H1 (cell line): ENCODE data around the gene NSL1. TPM values are rescaled to one million over a fixed set of nuclear protein-coding genes. Genes with fewer than 3 reads are reported as not detected.

Experiments
- CTCF ChIA-PET: fragments of 300-600 bp; sonication (Branson Sonifier 250); formaldehyde crosslinking; loops from one replicate; lab custom pipeline; 2021; ENCODE audit not compliant: partially characterized antibody; lab: Charles Lee
- POLR2A ChIA-PET: fragments of 300-600 bp; sonication (Branson Sonifier 250); formaldehyde crosslinking; loops from one replicate; lab custom pipeline; 2021; ENCODE audit warnings: inconsistent platforms; ENCODE audit not compliant: partially characterized antibody; lab: Charles Lee
- DNase-seq, 2 experiments: peaks; one replicate each; pipeline versions ENCODE4 v3.0.0 to v3.0.0-alpha.2; 2010 to 2022; ENCODE audit warnings: low spot score in 2 of 2, low read depth in 1 of 2, mixed read lengths in 1 of 2
- FAIRE-seq: peaks from 2 replicates; lab custom pipeline; 2011; peaks lifted over from hg19 to GRCh38; lab: Jason Lieb, UNC
- H2AFZ ChIP-seq: 2 replicates; pipeline ENCODE4 v1.8.1; 2012; ENCODE audit warnings: low read length, inconsistent platforms
- H2AK5ac ChIP-seq: 2 replicates; pipeline ENCODE4 v1.6.1; 2013; ENCODE audit warnings: low read depth, low read length
- H2BK120ac ChIP-seq: replicated peaks from 2 replicates; pipeline ENCODE3; 2013; ENCODE audit warnings: low read depth, low read length, inconsistent platforms
- H2BK12ac ChIP-seq: 2 replicates; pipeline ENCODE4 v1.6.1; 2013; ENCODE audit warnings: low read depth, low read length
- H2BK15ac ChIP-seq: 2 replicates; pipeline ENCODE4 v1.6.1; 2013; ENCODE audit warnings: low read length
- H2BK20ac ChIP-seq: 2 replicates; pipeline ENCODE4 v1.6.1; 2013; ENCODE audit warnings: low read length
- H2BK5ac ChIP-seq: 2 replicates; pipeline ENCODE4 v1.6.1; 2013; ENCODE audit warnings: low read depth, low read length
- H3K14ac ChIP-seq: 2 replicates; pipeline ENCODE4 v1.6.1; 2013; ENCODE audit warnings: inconsistent platforms; ENCODE audit not compliant: insufficient read length
- H3K18ac ChIP-seq: 2 replicates; pipeline ENCODE4 v1.6.1; 2013; ENCODE audit warnings: low read length; ENCODE audit errors: extremely low read depth
- H3K23ac ChIP-seq: 2 replicates; pipeline ENCODE4 v1.6.1; 2013; ENCODE audit warnings: inconsistent platforms; ENCODE audit not compliant: insufficient read length
- H3K23me2 ChIP-seq: 2 replicates; pipeline ENCODE4 v1.6.1; 2013; ENCODE audit warnings: low read depth, low read length
- H3K27ac ChIP-seq: 2 replicates; pipeline ENCODE4 v1.6.1; 2011; ENCODE audit warnings: low read depth, low read length, inconsistent platforms
- H3K27me3 ChIP-seq, 4 experiments: replicated peaks in 1 of 4; 1 replicate in 1 of 4; 2 replicates in 3 of 4; pipeline versions ENCODE4 v1.6.1 to v1.8.1; 2011 to 2013; ENCODE audit warnings: low read length in 3 of 4, mild to moderate bottlenecking in 3 of 4, inconsistent platforms in 2 of 4, mixed read lengths in 2 of 4, moderate library complexity in 1 of 4; ENCODE audit not compliant: control insufficient read depth in 3 of 4, insufficient read depth in 3 of 4; ENCODE audit errors: extremely low read depth in 1 of 4
- H3K36me3 ChIP-seq, 4 experiments: 2 replicates each; pipeline versions ENCODE4 v1.6.1 to v1.8.1; 2011 to 2013; ENCODE audit warnings: mild to moderate bottlenecking in 4 of 4, low read length in 3 of 4, moderate library complexity in 2 of 4, control low read depth in 1 of 4, inconsistent platforms in 1 of 4; ENCODE audit not compliant: insufficient read depth in 4 of 4, control insufficient read depth in 2 of 4
- H3K4ac ChIP-seq: replicated peaks from 2 replicates; pipeline ENCODE3; 2013; ENCODE audit warnings: low read length, low read depth, mixed read lengths, inconsistent platforms; ENCODE audit not compliant: insufficient read length
- H3K4me1 ChIP-seq, 4 experiments: replicated peaks in 1 of 4; 1 replicate in 1 of 4; 2 replicates in 3 of 4; pipeline versions ENCODE4 v1.6.1 to v1.8.1; 2011 to 2013; ENCODE audit warnings: low read length in 3 of 4, inconsistent platforms in 2 of 4, mixed read lengths in 1 of 4; ENCODE audit not compliant: insufficient read depth in 4 of 4, control insufficient read depth in 3 of 4
- H3K4me2 ChIP-seq, 2 experiments: 2 replicates each; pipeline versions ENCODE4 v1.6.1 to v1.8.1; 2011 to 2013; ENCODE audit warnings: low read depth in 2 of 2, low read length in 2 of 2, control low read depth in 1 of 2, inconsistent platforms in 1 of 2, mild to moderate bottlenecking in 1 of 2; ENCODE audit not compliant: insufficient read depth in 1 of 2
- H3K4me3 ChIP-seq, 4 experiments: fragments of 200-600, 300-600 bp in 1 of 4; sonication (generic), shearing (Covaris generic), sonication (Bioruptor Twin) in 1 of 4; 2 replicates each; pipeline versions ENCODE4 v1.5.1 to v1.8.1; 2011 to 2016; ENCODE audit warnings: low read length in 4 of 4, low read depth in 3 of 4, control low read depth in 2 of 4, inconsistent platforms in 2 of 4, mild to moderate bottlenecking in 2 of 4, mixed read lengths in 1 of 4, moderate library complexity in 1 of 4; ENCODE audit not compliant: insufficient read depth in 2 of 4; ENCODE audit errors: extremely low read depth in 1 of 4
- H3K56ac ChIP-seq: replicated peaks from 2 replicates; pipeline ENCODE3; 2013; ENCODE audit warnings: low read depth, mild to moderate bottlenecking, mixed read lengths, low read length, inconsistent platforms; ENCODE audit not compliant: insufficient read length
- H3K79me1 ChIP-seq: 2 replicates; pipeline ENCODE4 v1.6.1; 2013; ENCODE audit warnings: low read depth, low read length, control low read depth
- H3K79me2 ChIP-seq, 2 experiments: 2 replicates each; pipeline versions ENCODE4 v1.6.1 to v1.8.1; 2012 to 2013; ENCODE audit warnings: low read length in 2 of 2, mild to moderate bottlenecking in 2 of 2, inconsistent platforms in 1 of 2; ENCODE audit not compliant: insufficient read depth in 2 of 2, control insufficient read depth in 1 of 2
- H3K9ac ChIP-seq, 4 experiments: replicated peaks in 1 of 4; 1 replicate in 1 of 4; 2 replicates in 3 of 4; pipeline versions ENCODE4 v1.6.1 to v1.8.1; 2011 to 2013; ENCODE audit warnings: low read depth in 3 of 4, low read length in 3 of 4, control low read depth in 2 of 4, mild to moderate bottlenecking in 2 of 4, moderate library complexity in 2 of 4, inconsistent platforms in 1 of 4; ENCODE audit errors: extremely low read depth in 1 of 4
- H3K9me3 ChIP-seq, 2 experiments: 2 replicates each; pipeline versions ENCODE4 v1.6.1 to v1.8.1; 2012 to 2013; ENCODE audit warnings: mild to moderate bottlenecking in 2 of 2, moderate library complexity in 2 of 2, control low read depth in 1 of 2, inconsistent platforms in 1 of 2, low read depth in 1 of 2, low read length in 1 of 2, mixed read lengths in 1 of 2; ENCODE audit not compliant: insufficient read depth in 2 of 2
- H4K20me1 ChIP-seq, 2 experiments: replicated peaks in 1 of 2; 2 replicates each; pipeline versions ENCODE3 to v1.8.1; 2011 to 2013; ENCODE audit warnings: inconsistent platforms in 2 of 2, low read length in 2 of 2, mild to moderate bottlenecking in 1 of 2; ENCODE audit not compliant: insufficient read depth in 2 of 2, control insufficient read depth in 1 of 2
- H4K5ac ChIP-seq: 2 replicates; pipeline ENCODE4 v1.6.1; 2013; ENCODE audit warnings: low read length, low read depth, mixed read lengths, inconsistent platforms; ENCODE audit not compliant: insufficient read length
- H4K8ac ChIP-seq: 2 replicates; pipeline ENCODE4 v1.8.0; 2013; ENCODE audit warnings: mild to moderate bottlenecking, moderate library complexity, low read length, inconsistent platforms; ENCODE audit not compliant: insufficient read depth; ENCODE audit errors: extremely low read depth
- H4K91ac ChIP-seq: replicated peaks from 2 replicates; pipeline ENCODE3; 2013; ENCODE audit warnings: low read length, mixed read lengths, inconsistent platforms; ENCODE audit not compliant: insufficient read length
- CTBP2 ChIP-seq: IDR thresholded peaks from 2 replicates; pipeline ENCODE4 v1.7.0; 2011; ENCODE audit warnings: borderline replicate concordance, mild to moderate bottlenecking, moderate library complexity, mixed read lengths, low read length; ENCODE audit not compliant: insufficient read depth, insufficient read length
- PHF8 ChIP-seq: fragments of 200-600 bp; sonication (generic); conservative IDR thresholded peaks from 2 replicates; pipeline ENCODE4 v1.7.1; 2012; ENCODE audit warnings: low read depth, mild to moderate bottlenecking, inconsistent platforms, low read length, moderate library complexity
- POLR2A ChIP-seq, 2 experiments: IDR thresholded peaks; 1 replicate in 1 of 2; 2 replicates in 1 of 2; pipeline ENCODE4 v1.6.1; 2011; ENCODE audit warnings: low read depth in 2 of 2, low read length in 2 of 2, mild to moderate bottlenecking in 2 of 2; ENCODE audit errors: control extremely low read depth in 1 of 2
- RXRA ChIP-seq: IDR thresholded peaks from 2 replicates; pipeline ENCODE4 v1.6.1; 2011; ENCODE audit warnings: low read depth, mild to moderate bottlenecking, low read length, moderate library complexity; ENCODE audit not compliant: insufficient read depth
- WGBS, 2 experiments: shearing (Covaris generic) in 1 of 2; methylation state at CpG; one replicate each; pipeline versions ENCODE4 v1.1.6 to v1.1.7; 2013 to 2015; ENCODE audit warnings: low lambda C conversion rate in 2 of 2, mixed read lengths in 2 of 2, inconsistent platforms in 1 of 2, low coverage in 1 of 2, missing lambda C conversion rate in 1 of 2; ENCODE audit not compliant: insufficient replicate concordance in 2 of 2, insufficient coverage in 1 of 2, insufficient read length in 1 of 2; ENCODE audit errors: extremely low coverage in 1 of 2, missing lambda C conversion rate in 1 of 2; 5-methylcytosine and 5-hydroxymethylcytosine counted together
- long read RNA-seq, 2 experiments: library from RNA in 1 of 2; library from capped mRNA in 1 of 2; stranded (forward); transcript quantifications; one replicate each; pipeline ENCODE4 v2.0.0, GENCODE V29; 2021; ENCODE audit warnings: inconsistent platforms in 1 of 2
- polyA minus RNA-seq, 3 experiments: library from RNA; depleted of rRNA, polyadenylated mRNA; stranded (reverse); fragments of >200 nt; gene quantifications; 1 replicate in 2 of 3; 2 replicates in 1 of 3; pipeline ENCODE4 v1.2.3, GENCODE V29; 2011
- polyA plus RNA-seq, 7 experiments: library from polyadenylated mRNA; depleted of rRNA in 3 of 7; stranded (reverse) in 5 of 7; unstranded in 2 of 7; fragments of >200 nt in 5 of 7; fragments of 200-250 nt in 2 of 7; gene quantifications; 1 replicate in 5 of 7; 2 replicates in 1 of 7; 4 replicates in 1 of 7; pipeline versions ENCODE4 v1.2.1 to v1.2.3, GENCODE V29; 2011 to 2013; ENCODE audit warnings: missing spikeins in 2 of 7, mixed read lengths in 2 of 7
- total RNA-seq: library from RNA; stranded (reverse); fragmentation: NEBNext Ultra II Directional; extraction: Animal tissue kit (Norgen Biotek cat#: 25700); gene quantifications from 2 replicates; pipeline ENCODE4 v1.2.1, GENCODE V29; 2021
- TF ChIP-seq, protein P1 (sequence below): IDR thresholded peaks from 2 replicates; pipeline ENCODE4 v1.6.1; 2012; ENCODE audit warnings: inconsistent platforms

NSL1 gene, protein sequence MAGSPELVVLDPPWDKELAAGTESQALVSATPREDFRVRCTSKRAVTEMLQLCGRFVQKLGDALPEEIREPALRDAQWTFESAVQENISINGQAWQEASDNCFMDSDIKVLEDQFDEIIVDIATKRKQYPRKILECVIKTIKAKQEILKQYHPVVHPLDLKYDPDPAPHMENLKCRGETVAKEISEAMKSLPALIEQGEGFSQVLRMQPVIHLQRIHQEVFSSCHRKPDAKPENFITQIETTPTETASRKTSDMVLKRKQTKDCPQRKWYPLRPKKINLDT
- total RNA-seq = 48.3 and 51.7 TPM in 2 replicates
- polyA plus RNA-seq (2011; rRNA removed) = 25.4 and 33.8 TPM in 2 replicates
- polyA plus RNA-seq (2011; cell fraction: cytosol; rRNA removed) = 28.9 TPM
- polyA plus RNA-seq (2011; cell fraction: nucleus; rRNA removed) = 22.0 TPM
- 29.9 to 36.1 TPM (median 34.8 TPM) in 4 replicates for polyA plus RNA-seq (2012, experiment 1 of 2)
- 9.6 TPM for polyA plus RNA-seq (2012, experiment 2 of 2)
- polyA plus RNA-seq (2013, experiment 1 of 2) = 30.7 TPM
- polyA plus RNA-seq (2013, experiment 2 of 2) = 32.4 TPM
- polyA minus RNA-seq (2011; rRNA and poly(A)+ RNA removed) = 20.6 and 28.6 TPM in 2 replicates
- polyA minus RNA-seq (2011; cell fraction: cytosol; rRNA and poly(A)+ RNA removed) = 25.8 TPM
- 70.4 TPM for polyA minus RNA-seq (2011; cell fraction: nucleus; rRNA and poly(A)+ RNA removed)
- long read RNA-seq, experiment 1, transcript NSL1-202 (6 exons, 2,317 nt) = major isoform, 28 of 65 reads
- long read RNA-seq, experiment 1, partial matches to known transcripts = 8 of 65 reads
- long read RNA-seq, experiment 1, other reads (novel, unspliced or antisense) = 21 of 65 reads
- long read RNA-seq, experiment 2, transcript NSL1-202 (6 exons, 2,317 nt) = major isoform, 132 of 167 reads
- long read RNA-seq, experiment 2, transcript NSL1-201 (5 exons, 722 nt) = minor isoform, 14 of 167 reads
- long read RNA-seq, experiment 2, partial matches to known transcripts = 2 of 167 reads
- long read RNA-seq, experiment 2, other reads (novel, unspliced or antisense) = 15 of 167 reads

- Histone ChIP-seq H3K56ac (peak within 1 kb of the TSS; percentile 24), H2BK5ac (peak within 1 kb of the TSS; percentile 93), H2BK12ac (peak within 1 kb of the TSS; percentile 60; the same call in 1 of the 2 replicates), H4K91ac (peak within 1 kb of the TSS; percentile 83), H4K5ac (peak within 1 kb of the TSS; percentile 93), H3K23ac (no peak within 1 kb of the TSS), H3K4me1 (peaks cover 0 to 4% (median 0%) of the 10 kb centered on the region in 4 experiments; a peak in 3 of 7 replicates), H2AK5ac (no peak within 1 kb of the TSS), H3K27ac (peak within 1 kb of the TSS; percentile 94), H4K8ac (peak within 1 kb of the TSS; percentile 99), H4K20me1 (no peaks in the 10 kb centered on the region), H3K4ac (no peak within 1 kb of the TSS), H2AFZ (peak within 1 kb of the TSS; percentile 91), H3K79me2 (peaks cover 0 to 37% of the 10 kb centered on the region in 2 experiments; a peak in 2 of 4 replicates), H3K9me3 (no peaks in the 10 kb centered on the region), H3K14ac (no peak within 1 kb of the TSS), H3K36me3 (peaks cover 0 to 9% (median 3%) of the 10 kb centered on the region in 4 experiments; a peak in 4 of 8 replicates), H2BK15ac (no peak within 1 kb of the TSS), H3K18ac (peak within 1 kb of the TSS; percentile 90), H2BK20ac (no peak within 1 kb of the TSS), H3K79me1 (no peaks in the 10 kb centered on the region; the same call in 1 of the 2 replicates), H3K27me3 (no peaks in the 10 kb centered on the region), H3K4me2 (peak within 1 kb of the TSS; percentile 60 to 87), H3K4me3 (peak within 1 kb of the TSS; percentile 77 to 99 (median 88)), H3K23me2 (peaks cover 2% of the 10 kb centered on the region; the same call in 1 of the 2 replicates), H3K9ac (peak within 1 kb of the TSS; percentile 79 to 94 (median 92)), H2BK120ac (no peak within 1 kb of the TSS)
- no peak for FAIRE-seq
- peak; percentile 75 to 100 for DNase-seq
- 2% methylated on average over 42 of the region's 46 CpGs; no CpG with 5 or more reads in 1 of the 2 experiments for WGBS, 2 experiments
- ChIA-PET CTCF (interaction anchor here (0.6 to 2.2 kb wide), 7 partner anchors 19 to 1962 kb away, joined by 3 to 6 read pairs (median 4); no protein-coding TSS in a partner anchor), POLR2A (interaction anchor here (0.6 to 3.3 kb wide), 22 partner anchors 10 to 185 kb away, joined by 3 to 19 read pairs (median 4); partner anchors contain the start of gene FLVCR1)
- TF ChIP-seq RXRA = no peak
- TF ChIP-seq, protein P1, sequence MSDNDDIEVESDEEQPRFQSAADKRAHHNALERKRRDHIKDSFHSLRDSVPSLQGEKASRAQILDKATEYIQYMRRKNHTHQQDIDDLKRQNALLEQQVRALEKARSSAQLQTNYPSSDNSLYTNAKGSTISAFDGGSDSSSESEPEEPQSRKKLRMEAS = peak; percentile 79
- peak; percentile 71 for TF ChIP-seq CTBP2
- peak; percentile 67 to 97 for TF ChIP-seq POLR2A (IDR thresholded peaks at IDR 0.05; ENCODE audit: control extremely low read depth in 1 of 2, low read depth in 2 of 2, low read length in 2 of 2)
- peak; percentile 88 for TF ChIP-seq PHF8
Observed at GRCh38 chr1:212791676-212792395, at the start of gene NSL1, which contains the start of gene TATDN3. Gene NSL1 (minus strand): TSS chr1:212791777. CDS start chr1:212791763, 14 bp downstream. Gene TATDN3 (plus strand): TSS chr1:212791894. CDS start chr1:212791922, 28 bp downstream.
